ENCODE results near the gene BCL7A. TPM values are rescaled to one million over a fixed set of nuclear protein-coding genes. Genes with fewer than 3 reads are reported as not detected.
A peak's percentile ranks its signal among the peaks of the same experiment; 100 is the strongest.

The BCL7A gene
- total RNA-seq, 6 experiments from 2014 or later, result 3.5 to 6.4 (median 4.6) TPM

DNA sequence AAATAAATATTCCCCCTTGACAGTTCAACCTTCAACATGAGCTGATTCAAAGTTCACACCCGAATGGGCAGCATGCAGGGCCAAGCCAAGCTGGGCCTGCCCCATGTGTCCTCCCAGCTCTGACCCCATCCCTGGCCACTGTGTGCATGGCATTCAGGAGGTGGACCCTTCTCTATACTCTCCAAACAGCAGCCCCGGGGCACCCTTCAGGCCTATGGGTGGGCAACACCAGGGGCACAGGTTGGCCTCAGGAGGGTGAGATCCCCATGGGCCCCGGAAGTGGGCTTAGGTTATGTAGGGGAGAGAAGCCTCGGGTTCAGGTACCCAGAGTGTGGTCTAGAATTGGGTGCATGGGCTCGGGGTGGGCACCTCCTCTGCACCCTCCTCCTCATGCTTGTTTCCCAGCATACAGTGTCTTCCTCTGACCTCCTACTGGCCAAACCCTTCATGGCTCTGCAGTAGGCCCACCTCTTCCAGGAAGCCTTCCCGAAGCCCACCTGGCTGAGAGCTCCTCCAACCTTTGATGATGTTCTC, 31.5 kb upstream of the BCL7A start:
- peak in 1 of 4 donors; percentile 33 for ATAC-seq
- 89% methylated on average over 4 of the region's 6 CpGs for WGBS (ENCODE audit: insufficient coverage, low coverage, low lambda C conversion rate, missing lambda C conversion rate)
- TF ChIP-seq, protein P1, sequence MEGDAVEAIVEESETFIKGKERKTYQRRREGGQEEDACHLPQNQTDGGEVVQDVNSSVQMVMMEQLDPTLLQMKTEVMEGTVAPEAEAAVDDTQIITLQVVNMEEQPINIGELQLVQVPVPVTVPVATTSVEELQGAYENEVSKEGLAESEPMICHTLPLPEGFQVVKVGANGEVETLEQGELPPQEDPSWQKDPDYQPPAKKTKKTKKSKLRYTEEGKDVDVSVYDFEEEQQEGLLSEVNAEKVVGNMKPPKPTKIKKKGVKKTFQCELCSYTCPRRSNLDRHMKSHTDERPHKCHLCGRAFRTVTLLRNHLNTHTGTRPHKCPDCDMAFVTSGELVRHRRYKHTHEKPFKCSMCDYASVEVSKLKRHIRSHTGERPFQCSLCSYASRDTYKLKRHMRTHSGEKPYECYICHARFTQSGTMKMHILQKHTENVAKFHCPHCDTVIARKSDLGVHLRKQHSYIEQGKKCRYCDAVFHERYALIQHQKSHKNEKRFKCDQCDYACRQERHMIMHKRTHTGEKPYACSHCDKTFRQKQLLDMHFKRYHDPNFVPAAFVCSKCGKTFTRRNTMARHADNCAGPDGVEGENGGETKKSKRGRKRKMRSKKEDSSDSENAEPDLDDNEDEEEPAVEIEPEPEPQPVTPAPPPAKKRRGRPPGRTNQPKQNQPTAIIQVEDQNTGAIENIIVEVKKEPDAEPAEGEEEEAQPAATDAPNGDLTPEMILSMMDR (IDR thresholded peaks at IDR 0.05), result no peak
- no peak for TF ChIP-seq POLR2A (IDR thresholded peaks at IDR 0.05)

DNA sequence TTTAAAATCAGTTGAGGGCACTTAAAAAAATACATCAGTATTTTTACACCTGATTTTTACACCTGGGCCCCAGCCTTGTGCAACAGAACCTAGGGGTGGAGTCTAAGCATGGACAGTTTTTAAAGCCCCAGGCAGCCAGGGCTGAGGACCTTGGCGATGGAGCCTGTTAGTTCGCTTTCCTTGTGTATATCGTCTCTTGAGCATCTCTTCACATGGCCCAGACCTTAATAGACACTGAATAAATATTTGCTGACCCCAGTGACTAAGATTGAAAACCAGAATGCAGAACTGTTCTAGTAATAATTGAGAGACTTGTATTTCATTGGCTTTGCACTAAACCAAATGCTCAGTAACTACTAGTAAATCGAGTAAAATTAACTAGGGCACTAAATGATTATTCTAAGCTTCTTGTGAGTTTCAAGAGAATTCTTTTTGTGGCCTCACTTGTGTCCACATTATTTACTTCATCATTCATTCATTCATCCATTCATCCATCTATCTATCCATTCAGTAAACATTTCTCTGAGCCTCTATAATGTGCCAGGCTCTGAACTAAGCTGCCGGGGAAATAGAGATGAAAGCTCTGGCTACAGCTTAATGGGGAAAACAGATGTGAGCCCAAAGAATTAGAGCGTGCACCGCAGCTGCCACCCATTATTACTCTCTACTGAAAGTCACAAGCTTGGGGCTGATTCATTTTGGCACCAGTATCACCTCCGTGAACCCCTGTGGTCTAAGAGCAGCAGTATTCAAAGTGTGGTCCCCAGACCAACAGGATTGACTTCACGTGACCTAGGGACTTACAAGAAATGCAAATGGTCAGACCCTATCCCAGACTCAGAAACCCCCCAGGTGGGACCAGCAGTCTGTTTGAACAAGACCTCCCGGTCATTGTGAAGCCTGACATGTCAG, 30.7 kb upstream of the BCL7A start:
- no peak for ATAC-seq

More for the DNA sequence above, 31.5 kb upstream of the BCL7A start:
- intact Hi-C loops (cut with DNase I), result no loop called here
- H3K4me3 ChIP-seq, result no peak overlapping the region
- no peaks in the 10 kb centered on the region for H3K36me3 ChIP-seq
- H3K4me1 ChIP-seq, result no peaks in the 10 kb centered on the region
- no peaks in the 10 kb centered on the region for H3K9me3 ChIP-seq
- no peak for DNase-seq
- no peaks in the 10 kb centered on the region for H3K27me3 ChIP-seq
- H3K27ac ChIP-seq, result no peak overlapping the region

DNA sequence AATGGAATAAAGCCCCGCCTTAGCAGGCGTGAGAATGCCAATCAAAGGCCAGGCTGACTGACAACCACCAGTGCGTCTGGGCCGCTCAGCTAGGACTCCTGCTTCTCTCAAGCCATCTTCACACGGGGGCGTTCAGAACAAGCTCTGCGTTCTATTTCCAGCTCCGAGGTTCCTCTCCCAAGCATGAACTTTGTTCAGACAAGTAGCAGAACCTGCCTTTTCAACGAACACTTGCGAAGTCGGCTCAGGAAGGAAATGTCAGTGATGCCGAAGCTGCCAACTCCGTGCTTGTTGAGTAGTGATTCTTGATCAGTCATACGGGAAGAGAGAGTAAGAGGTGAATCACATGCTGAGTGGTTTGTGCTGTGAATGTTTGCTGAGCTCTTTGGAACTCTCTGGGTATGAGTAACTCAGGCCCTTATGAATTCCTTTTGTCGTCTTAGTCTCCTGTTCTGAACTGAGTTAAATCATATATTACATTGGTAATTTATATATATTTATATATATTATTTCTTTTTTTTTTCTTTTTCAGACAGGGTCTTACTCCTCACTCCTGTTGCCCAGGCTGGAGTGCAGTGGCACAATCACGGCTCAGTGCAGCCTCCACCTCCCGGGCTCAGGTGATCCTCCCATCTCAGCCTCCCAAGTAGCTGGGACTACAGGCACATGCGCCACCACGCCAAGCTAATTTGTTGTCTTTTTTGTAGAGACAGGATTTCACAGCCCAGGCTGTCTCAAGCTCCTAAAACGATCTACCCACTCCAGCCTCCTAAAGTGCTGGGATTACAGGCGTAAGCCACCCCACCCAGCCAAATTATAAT, 29.4 kb upstream of the BCL7A start:
- Histone ChIP-seq H3K4me1 (no peaks in the 10 kb centered on the region), H3K4me3 (no peak overlapping the region), H3K9me3 (no peaks in the 10 kb centered on the region), H3K36me3 (no peaks in the 10 kb centered on the region), H3K27me3 (no peaks in the 10 kb centered on the region), H3K27ac (no peak overlapping the region)
- intact Hi-C loops (cut with DNase I), result no loop called here
- WGBS (ENCODE audit: insufficient coverage, low coverage, low lambda C conversion rate, missing lambda C conversion rate), result 69% methylated on average over 20 of the region's 21 CpGs
- TF ChIP-seq, protein P1 (IDR thresholded peaks at IDR 0.05), result no peak
- no peak for TF ChIP-seq POLR2A (IDR thresholded peaks at IDR 0.05)
- ATAC-seq (peak; percentile 26 to 86 (median 74)), DNase-seq (no peak)

More for the DNA sequence above, 30.7 kb upstream of the BCL7A start:
- intact Hi-C loops (cut with DNase I), result no loop called here
- 81% methylated on average over 6 of the region's 10 CpGs for WGBS (ENCODE audit: insufficient coverage, low coverage, low lambda C conversion rate, missing lambda C conversion rate)
- no peaks in the 10 kb centered on the region for H3K27me3 ChIP-seq
- no peak for DNase-seq
- H3K27ac ChIP-seq, result no peak overlapping the region
- H3K9me3 ChIP-seq, result no peaks in the 10 kb centered on the region
- no peak for TF ChIP-seq POLR2A (IDR thresholded peaks at IDR 0.05)
- TF ChIP-seq, protein P1 (IDR thresholded peaks at IDR 0.05), result no peak
- no peaks in the 10 kb centered on the region for H3K36me3 ChIP-seq
- H3K4me1 ChIP-seq, result no peaks in the 10 kb centered on the region
- no peak overlapping the region for H3K4me3 ChIP-seq

DNA sequence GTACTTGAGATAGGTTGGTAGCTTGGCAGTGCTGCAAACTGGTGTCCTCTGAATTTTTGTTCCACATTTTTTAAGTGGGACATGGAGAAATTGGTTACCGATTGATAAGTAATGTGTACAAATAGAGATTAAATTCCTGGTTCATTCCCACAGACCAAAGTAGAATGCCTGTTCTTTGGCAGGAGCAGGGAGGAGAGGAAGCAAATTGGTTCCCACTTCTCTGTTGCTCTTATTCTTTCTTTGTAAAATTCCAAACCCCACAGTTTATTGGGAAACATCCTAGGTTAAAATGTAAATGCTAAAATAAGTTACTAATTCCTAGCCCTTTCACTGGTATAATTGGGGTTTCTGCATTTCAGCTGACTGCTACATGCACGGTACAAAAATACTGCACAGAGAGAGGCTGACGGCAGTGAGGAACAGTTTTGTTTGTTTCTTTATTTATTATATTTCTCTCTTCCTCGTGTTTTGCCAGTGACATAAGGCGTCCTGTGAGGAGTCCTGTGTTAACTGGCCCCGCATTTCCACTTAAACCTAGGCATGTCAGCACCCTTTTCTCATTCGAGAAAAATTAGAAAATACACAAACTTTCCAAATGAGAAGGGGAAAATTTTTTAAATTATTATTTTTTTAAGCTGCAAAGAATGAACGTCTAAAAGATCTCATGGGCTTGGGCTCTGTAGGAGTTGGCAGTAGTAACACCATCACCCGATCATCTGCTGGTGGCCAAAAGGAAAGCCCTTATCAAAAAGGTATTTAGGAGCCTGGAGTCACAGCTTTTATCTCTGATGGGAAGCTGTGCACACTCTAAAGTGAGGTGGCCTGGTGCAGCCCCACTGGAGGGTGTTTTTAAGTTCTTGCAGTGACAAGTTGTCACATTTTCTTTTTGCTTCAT, 25.4 kb upstream of the BCL7A start:
- DNase-seq (no peak), ATAC-seq (peak in 1 of 4 donors; percentile 67)
- Histone ChIP-seq H3K36me3 (no peaks in the 10 kb centered on the region), H3K4me1 (no peaks in the 10 kb centered on the region), H3K4me3 (no peak overlapping the region), H3K27me3 (no peaks in the 10 kb centered on the region), H3K9me3 (no peaks in the 10 kb centered on the region), H3K27ac (no peak overlapping the region)
- no peak for TF ChIP-seq POLR2A (IDR thresholded peaks at IDR 0.05)
- TF ChIP-seq, protein P1 (IDR thresholded peaks at IDR 0.05), result no peak
- intact Hi-C loops (cut with DNase I), result no loop called here
- 30% methylated on average over 9 of the region's 9 CpGs for WGBS (ENCODE audit: insufficient coverage, low coverage, low lambda C conversion rate, missing lambda C conversion rate)

Data from right lobe of liver (tissue), 6 donors.